CD14-positive monocyte (primary cell): ENCODE results near the gene PTPN18. TPM values are rescaled to one million over a fixed set of nuclear protein-coding genes. Genes with fewer than 3 reads are reported as not detected.

Experiments
- DNase-seq, 3 donors: peaks; one replicate each; pipeline ENCODE4 v3.0.0-alpha.2; 2011 to 2022
- H2AFZ ChIP-seq: 2 replicates; pipeline ENCODE4 v1.6.0; 2012; ENCODE audit warnings: mild to moderate bottlenecking, low read depth, low read length, inconsistent platforms; ENCODE audit not compliant: insufficient read depth, poor library complexity, severe bottlenecking
- H3K27ac ChIP-seq, 2 donors: 1 replicate in 1 of 2; 2 replicates in 1 of 2; pipeline ENCODE4 v1.5.1; 2012 to 2013; ENCODE audit warnings: low read length in 2 of 2, control low read depth in 1 of 2, inconsistent platforms in 1 of 2, low read depth in 1 of 2, mild to moderate bottlenecking in 1 of 2
- H3K27me3 ChIP-seq, 2 donors: one replicate each; pipeline versions ENCODE4 v1.6.0 to v1.6.1; 2011 to 2013; ENCODE audit warnings: low read length in 2 of 2; ENCODE audit not compliant: control insufficient read depth in 2 of 2, insufficient read depth in 2 of 2
- H3K36me3 ChIP-seq, 2 donors: replicated peaks in 1 of 2; 1 replicate in 1 of 2; 2 replicates in 1 of 2; pipeline versions ENCODE4 v1.5.1 to v1.6.1; 2012 to 2013; ENCODE audit warnings: low read length in 2 of 2, control low read depth in 1 of 2, inconsistent platforms in 1 of 2, mild to moderate bottlenecking in 1 of 2; ENCODE audit not compliant: insufficient read depth in 2 of 2, control insufficient read depth in 1 of 2
- H3K4me1 ChIP-seq, 2 donors: 1 replicate in 1 of 2; 2 replicates in 1 of 2; pipeline versions ENCODE4 v1.5.1 to v1.6.1; 2012 to 2013; ENCODE audit warnings: low read length in 2 of 2, control low read depth in 1 of 2, inconsistent platforms in 1 of 2, mild to moderate bottlenecking in 1 of 2, moderate library complexity in 1 of 2; ENCODE audit not compliant: insufficient read depth in 2 of 2, control insufficient read depth in 1 of 2
- H3K4me2 ChIP-seq: replicated peaks from 2 replicates; pipeline ENCODE3; 2012; ENCODE audit warnings: low read length, moderate library complexity, mild to moderate bottlenecking; ENCODE audit not compliant: poor library complexity, severe bottlenecking; ENCODE audit errors: extremely low read depth
- H3K4me3 ChIP-seq, 3 experiments: fragments of 200-600 bp in 1 of 3; sonication (generic) in 1 of 3; replicated peaks in 1 of 3; 1 replicate in 2 of 3; 2 replicates in 1 of 3; pipeline ENCODE4 v1.5.1; 2011 to 2013; ENCODE audit warnings: low read length in 3 of 3, mild to moderate bottlenecking in 3 of 3, control low read depth in 2 of 3, low read depth in 2 of 3, inconsistent platforms in 1 of 3, moderate library complexity in 1 of 3
- H3K79me2 ChIP-seq: 2 replicates; pipeline ENCODE4 v1.6.0; 2012; ENCODE audit warnings: mild to moderate bottlenecking, control low read depth, inconsistent platforms, low read length, moderate library complexity; ENCODE audit not compliant: insufficient read depth
- H3K9ac ChIP-seq: 2 replicates; pipeline ENCODE4 v1.6.0; 2017; ENCODE audit warnings: low read length, mild to moderate bottlenecking; ENCODE audit not compliant: insufficient read depth, poor library complexity, severe bottlenecking
- H3K9me3 ChIP-seq, 2 donors: replicated peaks in 1 of 2; 1 replicate in 1 of 2; 2 replicates in 1 of 2; pipeline versions ENCODE4 v1.5.1 to v1.6.1; 2012 to 2013; ENCODE audit warnings: low read length in 2 of 2, control low read depth in 1 of 2; ENCODE audit not compliant: control insufficient read depth in 1 of 2, insufficient read depth in 1 of 2
- H4K20me1 ChIP-seq: 2 replicates; pipeline ENCODE4 v1.6.0; 2012; ENCODE audit warnings: mild to moderate bottlenecking, low read length, control low read depth, moderate library complexity; ENCODE audit not compliant: insufficient read depth
- H3K27ac Mint-ChIP-seq, 7 donors: one replicate each; pipeline ENCODE4 v1.8.0; 2020; ENCODE audit warnings: mild to moderate bottlenecking in 7 of 7, mixed read lengths in 7 of 7, moderate library complexity in 6 of 7, inconsistent platforms in 2 of 7
- H3K27me3 Mint-ChIP-seq, 3 donors: one replicate each; pipeline ENCODE4 v1.8.0; 2021 to 2022; ENCODE audit warnings: low read depth in 3 of 3, mild to moderate bottlenecking in 3 of 3, mixed read lengths in 3 of 3, moderate library complexity in 3 of 3, inconsistent platforms in 1 of 3
- H3K36me3 Mint-ChIP-seq, 2 donors: one replicate each; pipeline ENCODE4 v1.8.0; 2020; ENCODE audit warnings: mixed read lengths in 2 of 2, inconsistent platforms in 1 of 2, mild to moderate bottlenecking in 1 of 2
- H3K4me1 Mint-ChIP-seq: one replicate; pipeline ENCODE4 v1.8.0; 2020; ENCODE audit warnings: mild to moderate bottlenecking, mixed read lengths
- H3K4me3 Mint-ChIP-seq, 2 donors: one replicate each; pipeline ENCODE4 v1.8.0; 2020; ENCODE audit warnings: mild to moderate bottlenecking in 2 of 2, mixed read lengths in 2 of 2, moderate library complexity in 1 of 2
- H3K9me3 Mint-ChIP-seq, 7 donors: one replicate each; pipeline ENCODE4 v1.8.0; 2020 to 2022; ENCODE audit warnings: mixed read lengths in 7 of 7, mild to moderate bottlenecking in 6 of 7, moderate library complexity in 6 of 7, inconsistent platforms in 2 of 7
- WGBS: methylation state at CpG from one replicate; pipeline ENCODE4 v1.1.5; 2013; ENCODE audit warnings: missing lambda C conversion rate; ENCODE audit not compliant: insufficient coverage; 5-methylcytosine and 5-hydroxymethylcytosine counted together
- intact Hi-C, 2 donors: fragments of 100-400 bp; cut with micrococcal nuclease; formaldehyde crosslinking; loops; one replicate each; pipeline versions ENCODE4 v1.15.0 to v1.15.1; 2023
- polyA plus RNA-seq, 3 donors: library from polyadenylated mRNA; depleted of rRNA in 1 of 3; unstranded in 2 of 3; stranded (reverse) in 1 of 3; fragments of 300-500 nt in 2 of 3; fragments of >200 nt in 1 of 3; fragmentation: Illumina TruSeq in 2 of 3; gene quantifications; 1 replicate in 2 of 3; 2 replicates in 1 of 3; pipeline ENCODE4 v1.2.3, GENCODE V29; 2012 to 2021
- TF ChIP-seq, protein P1 (sequence below): fragments of 200-600 bp; IDR thresholded peaks from one replicate; pipeline ENCODE4 v1.8.0; 2022; ENCODE audit warnings: antibody characterized with exemption, mild to moderate bottlenecking

Gene PTPN18
- polyA plus RNA-seq, 3 donors, result 72.2 to 365 (median 102) TPM

GRCh38 chr2:130370490-130370889 is 14.6 kb downstream of the PTPN18 start:
- Histone ChIP-seq H3K4me1 (peaks cover 69 to 75% of the 10 kb centered on the region in 2 donors), H4K20me1 (peaks cover 40% of the 10 kb centered on the region), H3K27me3 (no peaks in the 10 kb centered on the region), H3K9ac (no peak overlapping the region), H3K9me3 (no peaks in the 10 kb centered on the region), H3K27ac (peak overlapping the region; percentile 37 to 90), H3K36me3 (peaks cover 23 to 32% of the 10 kb centered on the region in 2 donors), H3K4me2 (no peak overlapping the region), H3K79me2 (peaks cover 73% of the 10 kb centered on the region), H2AFZ (no peak overlapping the region), H3K4me3 (peak overlapping the region in 1 of 3 experiments; percentile 2)
- H3K4me3 Mint-ChIP-seq, result peak overlapping the region in 1 of 2 donors; percentile 41
- peaks cover 38 to 52% of the 10 kb centered on the region in 2 donors for H3K36me3 Mint-ChIP-seq
- no peak for DNase-seq
- peaks cover 0 to 5% (median 2%) of the 10 kb centered on the region in 3 donors for H3K27me3 Mint-ChIP-seq
- H3K9me3 Mint-ChIP-seq, result peaks cover 0 to 3% (median 0%) of the 10 kb centered on the region in 7 donors
- WGBS, result 94% methylated on average over 8 of the region's 9 CpGs
- H3K4me1 Mint-ChIP-seq, result peaks cover 74% of the 10 kb centered on the region
- H3K27ac Mint-ChIP-seq, result peak overlapping the region; percentile 11 to 97 (median 84)
- intact Hi-C loops, result no loop called here
- TF ChIP-seq, protein P1, sequence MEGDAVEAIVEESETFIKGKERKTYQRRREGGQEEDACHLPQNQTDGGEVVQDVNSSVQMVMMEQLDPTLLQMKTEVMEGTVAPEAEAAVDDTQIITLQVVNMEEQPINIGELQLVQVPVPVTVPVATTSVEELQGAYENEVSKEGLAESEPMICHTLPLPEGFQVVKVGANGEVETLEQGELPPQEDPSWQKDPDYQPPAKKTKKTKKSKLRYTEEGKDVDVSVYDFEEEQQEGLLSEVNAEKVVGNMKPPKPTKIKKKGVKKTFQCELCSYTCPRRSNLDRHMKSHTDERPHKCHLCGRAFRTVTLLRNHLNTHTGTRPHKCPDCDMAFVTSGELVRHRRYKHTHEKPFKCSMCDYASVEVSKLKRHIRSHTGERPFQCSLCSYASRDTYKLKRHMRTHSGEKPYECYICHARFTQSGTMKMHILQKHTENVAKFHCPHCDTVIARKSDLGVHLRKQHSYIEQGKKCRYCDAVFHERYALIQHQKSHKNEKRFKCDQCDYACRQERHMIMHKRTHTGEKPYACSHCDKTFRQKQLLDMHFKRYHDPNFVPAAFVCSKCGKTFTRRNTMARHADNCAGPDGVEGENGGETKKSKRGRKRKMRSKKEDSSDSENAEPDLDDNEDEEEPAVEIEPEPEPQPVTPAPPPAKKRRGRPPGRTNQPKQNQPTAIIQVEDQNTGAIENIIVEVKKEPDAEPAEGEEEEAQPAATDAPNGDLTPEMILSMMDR, result no peak

- peak overlapping the region; percentile 76 for H3K9ac ChIP-seq
- WGBS, result 11% methylated on average over 16 of the region's 18 CpGs
- peak in 2 of 3 donors; percentile 69 to 72 for DNase-seq
- H3K79me2 ChIP-seq, result peaks cover 77% of the 10 kb centered on the region
- H4K20me1 ChIP-seq, result peaks cover 42% of the 10 kb centered on the region
- peak overlapping the region; percentile 88 for H2AFZ ChIP-seq
- peaks cover 31 to 44% of the 10 kb centered on the region in 2 donors for H3K36me3 ChIP-seq
- H3K9me3 ChIP-seq, result no peaks in the 10 kb centered on the region
- Mint-ChIP-seq H3K4me1 (peaks cover 78% of the 10 kb centered on the region), H3K9me3 (peaks cover 0 to 3% (median 0%) of the 10 kb centered on the region in 7 donors), H3K27ac (peak overlapping the region; percentile 84 to 97 (median 94)), H3K4me3 (peak overlapping the region; percentile 89 to 96), H3K27me3 (peaks cover 0 to 5% (median 4%) of the 10 kb centered on the region in 3 donors), H3K36me3 (peaks cover 46 to 60% of the 10 kb centered on the region in 2 donors)
- H3K27ac ChIP-seq, result peak overlapping the region; percentile 46 to 90
- intact Hi-C loops, result no loop called here
- TF ChIP-seq, protein P1, result no peak
- H3K4me3 ChIP-seq, result peak overlapping the region; percentile 74 to 91 (median 85)
- peaks cover 73 to 86% of the 10 kb centered on the region in 2 donors for H3K4me1 ChIP-seq
- H3K27me3 ChIP-seq, result no peaks in the 10 kb centered on the region
- H3K4me2 ChIP-seq, result peak overlapping the region; percentile 97
Observed at GRCh38 chr2:130371723-130372054, 15.8 kb downstream of the PTPN18 start.
